ENCODE measurements around the gene SYNM. TPM values are rescaled to one million over a fixed set of nuclear protein-coding genes. Genes with fewer than 3 reads are reported as not detected.
A peak's percentile ranks its signal among the peaks of the same experiment; 100 is the strongest.

Gene SYNM
- total RNA-seq, 1 donor from 2014 or later = 5.5 TPM

- Mint-ChIP-seq H3K27ac (ENCODE audit: unreplicated experiment) (no peak overlapping the region), H3K4me1 (ENCODE audit: unreplicated experiment) (peaks cover 36% of the 10 kb centered on the region), H3K9me3 (ENCODE audit: unreplicated experiment) (no peaks in the 10 kb centered on the region), H3K4me3 (ENCODE audit: unreplicated experiment) (no peak overlapping the region), H3K36me3 (ENCODE audit: unreplicated experiment) (peaks cover 9% of the 10 kb centered on the region), H3K27me3 (ENCODE audit: unreplicated experiment) (no peaks in the 10 kb centered on the region)
- no peak for DNase-seq (ENCODE audit: extremely low spot score, unreplicated experiment)
- TF ChIP-seq, protein P1, sequence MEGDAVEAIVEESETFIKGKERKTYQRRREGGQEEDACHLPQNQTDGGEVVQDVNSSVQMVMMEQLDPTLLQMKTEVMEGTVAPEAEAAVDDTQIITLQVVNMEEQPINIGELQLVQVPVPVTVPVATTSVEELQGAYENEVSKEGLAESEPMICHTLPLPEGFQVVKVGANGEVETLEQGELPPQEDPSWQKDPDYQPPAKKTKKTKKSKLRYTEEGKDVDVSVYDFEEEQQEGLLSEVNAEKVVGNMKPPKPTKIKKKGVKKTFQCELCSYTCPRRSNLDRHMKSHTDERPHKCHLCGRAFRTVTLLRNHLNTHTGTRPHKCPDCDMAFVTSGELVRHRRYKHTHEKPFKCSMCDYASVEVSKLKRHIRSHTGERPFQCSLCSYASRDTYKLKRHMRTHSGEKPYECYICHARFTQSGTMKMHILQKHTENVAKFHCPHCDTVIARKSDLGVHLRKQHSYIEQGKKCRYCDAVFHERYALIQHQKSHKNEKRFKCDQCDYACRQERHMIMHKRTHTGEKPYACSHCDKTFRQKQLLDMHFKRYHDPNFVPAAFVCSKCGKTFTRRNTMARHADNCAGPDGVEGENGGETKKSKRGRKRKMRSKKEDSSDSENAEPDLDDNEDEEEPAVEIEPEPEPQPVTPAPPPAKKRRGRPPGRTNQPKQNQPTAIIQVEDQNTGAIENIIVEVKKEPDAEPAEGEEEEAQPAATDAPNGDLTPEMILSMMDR (IDR thresholded peaks at IDR 0.05) = no peak
These were observed 33.7 kb downstream of the SYNM start for GRCh38 chr15:99138491-99138982.

- Mint-ChIP-seq H3K36me3 (ENCODE audit: unreplicated experiment) (peaks cover 9% of the 10 kb centered on the region), H3K27ac (ENCODE audit: unreplicated experiment) (peak overlapping the region; percentile 14), H3K4me3 (ENCODE audit: unreplicated experiment) (no peak overlapping the region), H3K4me1 (ENCODE audit: unreplicated experiment) (peaks cover 39% of the 10 kb centered on the region), H3K9me3 (ENCODE audit: unreplicated experiment) (no peaks in the 10 kb centered on the region), H3K27me3 (ENCODE audit: unreplicated experiment) (no peaks in the 10 kb centered on the region)
- no peak for DNase-seq (ENCODE audit: extremely low spot score, unreplicated experiment)
- TF ChIP-seq, protein P1 (IDR thresholded peaks at IDR 0.05) = no peak
These were observed 34.4 kb downstream of the SYNM start for GRCh38 chr15:99139276-99139675.

GRCh38 chr15:99140590-99140989 lies 35.7 kb downstream of the SYNM start:
- H3K4me3 Mint-ChIP-seq (ENCODE audit: unreplicated experiment) = no peak overlapping the region
- no peaks in the 10 kb centered on the region for H3K9me3 Mint-ChIP-seq (ENCODE audit: unreplicated experiment)
- peaks cover 26% of the 10 kb centered on the region for H3K4me1 Mint-ChIP-seq (ENCODE audit: unreplicated experiment)
- TF ChIP-seq, protein P1 (IDR thresholded peaks at IDR 0.05) = no peak
- H3K27me3 Mint-ChIP-seq (ENCODE audit: unreplicated experiment) = no peaks in the 10 kb centered on the region
- H3K36me3 Mint-ChIP-seq (ENCODE audit: unreplicated experiment) = peaks cover 17% of the 10 kb centered on the region
- H3K27ac Mint-ChIP-seq (ENCODE audit: unreplicated experiment) = no peak overlapping the region
- peak; percentile 11 for DNase-seq (ENCODE audit: extremely low spot score, unreplicated experiment)

DNA sequence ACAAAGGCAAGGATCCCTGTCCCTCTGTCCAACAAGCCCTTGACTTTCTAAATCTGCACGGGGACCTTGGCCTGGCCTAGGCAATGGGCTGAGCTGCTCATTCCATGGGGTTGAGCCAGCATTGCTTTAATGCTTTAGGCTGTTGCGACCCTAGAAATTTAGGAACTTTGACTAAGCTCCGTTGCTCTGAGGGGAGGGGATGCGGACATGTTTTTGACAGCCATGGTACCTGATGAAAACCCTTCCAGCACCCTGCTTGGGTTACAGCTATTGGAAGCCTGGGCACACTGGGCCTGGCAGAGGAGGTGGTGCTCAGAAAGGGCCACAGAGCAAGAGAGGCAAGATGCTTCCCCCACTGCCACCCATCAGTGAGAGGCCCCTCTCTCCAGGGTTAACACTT lies 37.1 kb downstream of the SYNM start:
- peaks cover 20% of the 10 kb centered on the region for H3K36me3 Mint-ChIP-seq (ENCODE audit: unreplicated experiment)
- no peak overlapping the region for H3K27ac Mint-ChIP-seq (ENCODE audit: unreplicated experiment)
- TF ChIP-seq, protein P1 (IDR thresholded peaks at IDR 0.05) = no peak
- peak; percentile 44 for DNase-seq (ENCODE audit: extremely low spot score, unreplicated experiment)
- H3K4me3 Mint-ChIP-seq (ENCODE audit: unreplicated experiment) = no peak overlapping the region
- peaks cover 21% of the 10 kb centered on the region for H3K4me1 Mint-ChIP-seq (ENCODE audit: unreplicated experiment)
- H3K27me3 Mint-ChIP-seq (ENCODE audit: unreplicated experiment) = no peaks in the 10 kb centered on the region
- no peaks in the 10 kb centered on the region for H3K9me3 Mint-ChIP-seq (ENCODE audit: unreplicated experiment)

GRCh38 chr15:99142562-99142961 lies 37.7 kb downstream of the SYNM start:
- no peaks in the 10 kb centered on the region for H3K9me3 Mint-ChIP-seq (ENCODE audit: unreplicated experiment)
- TF ChIP-seq, protein P1 (IDR thresholded peaks at IDR 0.05) = no peak
- no peak overlapping the region for H3K27ac Mint-ChIP-seq (ENCODE audit: unreplicated experiment)
- H3K36me3 Mint-ChIP-seq (ENCODE audit: unreplicated experiment) = peaks cover 15% of the 10 kb centered on the region
- H3K27me3 Mint-ChIP-seq (ENCODE audit: unreplicated experiment) = no peaks in the 10 kb centered on the region
- peak; percentile 38 for DNase-seq (ENCODE audit: extremely low spot score, unreplicated experiment)
- no peak overlapping the region for H3K4me3 Mint-ChIP-seq (ENCODE audit: unreplicated experiment)
- peaks cover 21% of the 10 kb centered on the region for H3K4me1 Mint-ChIP-seq (ENCODE audit: unreplicated experiment)

Data from osteocyte (in vitro differentiated cells).